Ovary (tissue), 9 donors: ENCODE data around the gene IDH2. TPM values are rescaled to one million over a fixed set of nuclear protein-coding genes. Genes with fewer than 3 reads are reported as not detected.
A peak's percentile ranks its signal among the peaks of the same experiment; 100 is the strongest.

Experiments used
- DNase-seq, 5 donors: peaks; one replicate each; pipeline ENCODE4 v3.0.0-alpha.2; 2019 to 2020
- H3K27ac ChIP-seq, 2 donors: fragments of 200-600 bp; one replicate each; pipeline versions ENCODE4 v1.5.1 to v1.8.0; 2019 to 2022
- H3K27me3 ChIP-seq: fragments of 200-600 bp; one replicate; pipeline ENCODE4 v1.8.0; 2022
- H3K36me3 ChIP-seq: fragments of 200-600 bp; sonication (generic); one replicate; pipeline ENCODE4 v1.5.1; 2019
- H3K4me1 ChIP-seq: one replicate; pipeline ENCODE4 v1.8.1; 2013; ENCODE audit warnings: mild to moderate bottlenecking, moderate library complexity; ENCODE audit not compliant: insufficient read depth
- H3K4me3 ChIP-seq: fragments of 200-600 bp; sonication (generic); one replicate; pipeline ENCODE4 v1.5.1; 2017
- H3K9me3 ChIP-seq, 2 donors: fragments of 200-600 bp in 1 of 2; sonication (generic) in 1 of 2; one replicate each; pipeline versions ENCODE4 v1.5.1 to v1.8.1; 2013 to 2019; ENCODE audit warnings: mild to moderate bottlenecking in 1 of 2, moderate library complexity in 1 of 2
- EP300 ChIP-seq: sonication (generic); formaldehyde crosslinking; IDR thresholded peaks from one replicate; pipeline ENCODE4 v1.6.1; 2017; ENCODE audit warnings: antibody characterized with exemption
- POLR2A ChIP-seq: fragments of 450-650 bp; IDR thresholded peaks from one replicate; pipeline ENCODE4 v1.6.1; 2017; ENCODE audit warnings: antibody characterized with exemption, mild to moderate bottlenecking, moderate library complexity
- WGBS, 3 donors: extraction: QIAGEN DNeasy Blood & Tissue Kit in 1 of 3; methylation state at CpG; one replicate each; pipeline versions ENCODE4 v1.1.5 to v1.1.7; 2013 to 2017; 5-methylcytosine and 5-hydroxymethylcytosine counted together
- intact Hi-C, 4 donors: fragments of 100-400 bp; cut with DNase I; formaldehyde crosslinking; loops; one replicate each; pipeline versions ENCODE4 v1.11.0 to v1.15.1; 2022 to 2023
- polyA plus RNA-seq, 2 donors: library from polyadenylated mRNA; stranded (reverse); fragments of 200-250 nt in 1 of 2; fragments of 350-450 nt in 1 of 2; fragmentation: Illumina TruSeq in 1 of 2; extraction: RNeasy Lipid Tissue Mini Kit (QIAGEN cat#74804) in 1 of 2; gene quantifications; one replicate each; pipeline ENCODE4 v1.2.3, GENCODE V29; 2013 to 2014
- total RNA-seq, 7 donors: library from RNA; depleted of rRNA in 2 of 7; stranded (reverse); fragments of >200 nt in 2 of 7; fragmentation: NEBNext Ultra II Directional in 3 of 7; extraction: Animal tissue kit (Norgen Biotek cat#: 25700) in 3 of 7; gene quantifications; one replicate each; pipeline versions ENCODE4 v1.1.0 to v1.2.4, GENCODE V29; 2016 to 2023
- TF ChIP-seq, protein P1 (sequence below), 3 donors: fragments of 450-650 bp in 2 of 3; fragments of 200-600 bp in 1 of 3; IDR thresholded peaks; one replicate each; pipeline versions ENCODE4 v1.5.1 to v1.8.0; 2016 to 2022; ENCODE audit warnings: antibody characterized with exemption in 3 of 3, mild to moderate bottlenecking in 1 of 3
- donor health status: DM: no; HTN: no; CAD: no; lungs with moderate emphysema.
- donor health status: DM: no; HTN: no; CAD: no.
- donor health status: Bipolar disorder and iron deficiency.
- donor health status: DM: yes; HTN: yes; CAD: no.
- donor health status: DM: no; HTN: no; CAD: no.
- donor health status: DM: yes; HTN: yes; CAD: no.

IDH2 gene
- total and polyA plus RNA-seq, 9 donors = 13.7 to 44.6 (median 25.4) TPM

DNA sequence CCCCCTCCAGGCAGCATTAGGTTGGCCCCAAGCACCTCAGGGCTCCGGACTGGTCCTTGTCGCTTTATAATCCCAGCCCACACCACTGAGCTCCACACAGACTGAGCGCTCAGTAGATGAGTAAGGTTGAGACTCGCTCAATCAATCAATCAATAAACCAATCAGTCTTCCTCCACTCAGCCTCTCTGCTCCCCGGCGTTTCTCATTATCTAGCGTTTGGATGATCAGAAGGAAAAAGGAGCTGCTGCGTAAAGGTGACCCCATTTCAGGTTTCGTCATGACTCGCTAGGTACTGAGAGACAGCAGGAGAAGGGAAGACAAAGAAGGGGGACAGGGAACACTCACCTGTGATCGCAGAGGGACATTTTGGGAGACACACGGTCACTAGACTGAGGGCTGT lies 59.9 kb downstream of the IDH2 start:
- TF ChIP-seq POLR2A (no peak), EP300 (no peak)
- TF ChIP-seq, protein P1, sequence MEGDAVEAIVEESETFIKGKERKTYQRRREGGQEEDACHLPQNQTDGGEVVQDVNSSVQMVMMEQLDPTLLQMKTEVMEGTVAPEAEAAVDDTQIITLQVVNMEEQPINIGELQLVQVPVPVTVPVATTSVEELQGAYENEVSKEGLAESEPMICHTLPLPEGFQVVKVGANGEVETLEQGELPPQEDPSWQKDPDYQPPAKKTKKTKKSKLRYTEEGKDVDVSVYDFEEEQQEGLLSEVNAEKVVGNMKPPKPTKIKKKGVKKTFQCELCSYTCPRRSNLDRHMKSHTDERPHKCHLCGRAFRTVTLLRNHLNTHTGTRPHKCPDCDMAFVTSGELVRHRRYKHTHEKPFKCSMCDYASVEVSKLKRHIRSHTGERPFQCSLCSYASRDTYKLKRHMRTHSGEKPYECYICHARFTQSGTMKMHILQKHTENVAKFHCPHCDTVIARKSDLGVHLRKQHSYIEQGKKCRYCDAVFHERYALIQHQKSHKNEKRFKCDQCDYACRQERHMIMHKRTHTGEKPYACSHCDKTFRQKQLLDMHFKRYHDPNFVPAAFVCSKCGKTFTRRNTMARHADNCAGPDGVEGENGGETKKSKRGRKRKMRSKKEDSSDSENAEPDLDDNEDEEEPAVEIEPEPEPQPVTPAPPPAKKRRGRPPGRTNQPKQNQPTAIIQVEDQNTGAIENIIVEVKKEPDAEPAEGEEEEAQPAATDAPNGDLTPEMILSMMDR (IDR thresholded peaks at IDR 0.05) = no peak
- Histone ChIP-seq H3K27me3 (no peaks in the 10 kb centered on the region), H3K4me3 (no peak overlapping the region), H3K9me3 (no peaks in the 10 kb centered on the region), H3K27ac (no peak overlapping the region), H3K4me1 (peaks cover 6% of the 10 kb centered on the region), H3K36me3 (no peaks in the 10 kb centered on the region)
- WGBS, 3 donors = 94 to 96% (median 95%) methylated on average over 12 of the region's 12 CpGs
- intact Hi-C loops = no loop called here
- no peak for DNase-seq

DNA sequence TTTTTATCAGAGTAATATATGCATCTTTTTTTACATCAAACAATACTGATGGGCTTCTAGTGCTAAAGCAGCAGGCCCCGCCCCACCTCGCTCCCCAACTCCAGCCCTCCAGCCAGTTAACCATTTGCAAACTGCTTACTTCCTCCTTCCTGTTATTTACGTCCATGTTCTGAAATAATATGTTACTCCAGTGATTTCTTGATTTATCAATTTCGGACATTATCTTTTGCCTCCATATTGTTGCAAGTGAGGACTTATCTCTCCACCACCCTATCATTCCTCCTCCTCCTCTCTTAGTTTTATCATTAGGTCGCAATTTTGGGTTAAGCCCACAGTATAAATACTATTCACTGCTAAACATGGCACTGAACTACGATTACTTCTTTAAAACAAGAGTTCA lies 61.6 kb downstream of the IDH2 start:
- TF ChIP-seq, protein P1 (IDR thresholded peaks at IDR 0.05) = no peak
- no peak for TF ChIP-seq POLR2A
- no peaks in the 10 kb centered on the region for H3K36me3 ChIP-seq
- no peak overlapping the region for H3K4me3 ChIP-seq
- no peaks in the 10 kb centered on the region for H3K9me3 ChIP-seq
- H3K4me1 ChIP-seq = peaks cover 6% of the 10 kb centered on the region
- no peak overlapping the region for H3K27ac ChIP-seq
- H3K27me3 ChIP-seq = no peaks in the 10 kb centered on the region
- WGBS, 3 donors = 34 to 50% (median 45%) methylated on average over 6 of the region's 6 CpGs
- DNase-seq = no peak
- intact Hi-C loops = no loop called here

DNA sequence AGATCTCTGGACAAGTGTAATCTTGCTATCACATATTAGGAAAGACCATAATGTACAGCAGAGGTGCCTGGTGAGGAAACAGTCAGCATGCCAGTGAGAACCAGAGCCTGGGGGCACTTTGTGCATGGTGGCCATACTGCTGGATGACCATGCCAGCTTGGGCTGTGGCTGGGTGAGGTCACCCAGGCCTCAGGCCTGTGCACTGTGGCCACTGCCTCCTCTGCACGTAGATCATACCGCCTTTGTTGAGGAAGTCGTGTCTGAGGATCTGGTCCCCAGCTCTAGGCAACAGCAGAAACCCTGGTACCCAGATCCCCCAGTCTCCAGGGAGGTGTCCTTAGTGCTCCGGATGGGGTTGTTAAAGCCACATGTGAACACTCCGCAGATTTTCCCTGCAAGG lies 62.3 kb downstream of the IDH2 start:
- peaks cover 8% of the 10 kb centered on the region for H3K4me1 ChIP-seq
- intact Hi-C loops = no loop called here

DNA sequence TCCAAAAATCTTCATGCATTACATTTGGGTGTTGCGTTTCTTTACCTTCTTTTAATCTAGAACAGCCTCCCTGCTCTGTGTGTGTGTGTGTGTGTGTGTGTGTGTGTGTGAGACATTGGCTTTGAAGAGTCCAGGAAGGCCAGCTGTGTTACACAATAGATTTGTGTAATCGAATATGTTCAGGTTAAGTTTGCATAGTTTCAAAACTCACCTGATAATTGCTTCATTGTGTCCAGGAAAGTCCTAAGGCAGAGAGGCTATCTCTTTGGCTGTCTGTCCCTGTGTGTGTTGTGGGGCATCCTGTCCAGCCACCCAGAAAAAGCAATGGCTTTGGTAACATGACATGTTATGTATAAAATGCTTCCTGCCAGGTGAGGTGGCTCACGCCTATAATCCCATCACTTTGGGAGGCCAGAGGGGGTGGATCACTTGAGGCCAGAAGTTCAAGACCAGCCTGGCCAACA lies 63.6 kb downstream of the IDH2 start:
- H3K4me1 ChIP-seq = peaks cover 18% of the 10 kb centered on the region
- DNase-seq = no peak

More for the DNA sequence above, 62.3 kb downstream of the IDH2 start:
- Histone ChIP-seq H3K4me3 (no peak overlapping the region), H3K36me3 (no peaks in the 10 kb centered on the region), H3K27ac (no peak overlapping the region), H3K9me3 (no peaks in the 10 kb centered on the region), H3K27me3 (no peaks in the 10 kb centered on the region)
- peak in 1 of 5 donors; percentile 6 for DNase-seq
- TF ChIP-seq, protein P1 (IDR thresholded peaks at IDR 0.05) = no peak
- no peak for TF ChIP-seq EP300
- TF ChIP-seq POLR2A = no peak
- 58 to 67% (median 64%) methylated on average over 5 of the region's 5 CpGs for whole genome bisulfite sequencing, 3 donors

More for the DNA sequence above, 63.6 kb downstream of the IDH2 start:
- Histone ChIP-seq H3K27ac (no peak overlapping the region), H3K36me3 (no peaks in the 10 kb centered on the region), H3K4me3 (no peak overlapping the region), H3K27me3 (no peaks in the 10 kb centered on the region), H3K9me3 (no peaks in the 10 kb centered on the region)
- TF ChIP-seq EP300 (no peak), POLR2A (no peak)
- TF ChIP-seq, protein P1 (IDR thresholded peaks at IDR 0.05) = no peak
- 78 to 91% (median 87%) methylated on average over 3 of the region's 3 CpGs for WGBS, 3 donors
- intact Hi-C loops = no loop called here
